ENCODE results near the gene PPP1R3G.

PPP1R3G gene

GRCh38 chr6:5111626-5112025 is 26.5 kb downstream of the PPP1R3G start:
- DNase-seq: no peak
- Histone ChIP-seq H3K4me1 (no peaks in the 10 kb centered on the region), H3K4me3 (ENCODE audit: low read depth, low read length) (no peak overlapping the region), H3K27me3 (no peaks in the 10 kb centered on the region), H3K9me3 (no peaks in the 10 kb centered on the region), H3K36me3 (no peaks in the 10 kb centered on the region; the same call in none of the 2 replicates)
- TF ChIP-seq CTCF (IDR thresholded peaks at IDR 0.05; ENCODE audit: low read depth, low read length): no peak

DNA sequence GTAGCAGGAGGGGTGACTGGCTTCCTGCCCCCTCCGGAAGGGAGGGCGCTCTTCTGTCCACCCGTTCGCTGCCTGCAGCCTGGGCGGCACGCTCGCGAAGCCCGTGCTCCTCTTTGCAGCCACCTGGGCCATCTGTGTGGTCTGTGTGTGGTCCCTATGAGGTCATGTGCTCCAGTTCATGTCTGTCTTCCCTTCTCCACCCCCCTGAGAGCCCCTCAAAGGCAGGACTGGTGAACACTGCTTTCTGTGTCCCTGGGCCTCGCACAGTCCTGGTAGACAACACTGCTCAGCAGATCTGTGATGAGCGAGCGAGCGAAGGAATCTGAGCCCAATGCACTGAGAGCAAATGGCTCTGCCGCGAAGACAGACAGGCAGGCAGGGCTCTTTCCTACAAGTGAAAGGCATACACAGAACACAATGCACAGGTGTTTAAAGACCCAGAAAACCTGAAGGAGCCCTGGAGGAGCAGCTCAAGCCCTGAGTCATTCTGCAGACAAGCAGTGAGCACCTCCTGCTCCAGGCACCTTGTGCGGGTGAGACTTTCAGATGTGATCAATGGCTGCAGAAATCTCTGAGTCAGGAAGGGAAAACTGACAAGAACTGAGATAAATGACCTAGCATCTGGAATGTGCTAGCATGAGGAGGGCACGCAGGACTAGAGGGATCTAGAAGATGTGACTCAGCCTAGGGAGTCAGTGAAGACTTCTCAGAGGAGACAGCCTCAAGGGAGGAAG is 27.1 kb downstream of the PPP1R3G start:
- Histone ChIP-seq H3K9me3 (no peaks in the 10 kb centered on the region), H3K4me1 (no peaks in the 10 kb centered on the region), H3K27me3 (no peaks in the 10 kb centered on the region), H3K36me3 (no peaks in the 10 kb centered on the region), H3K4me3 (ENCODE audit: low read depth, low read length) (no peak overlapping the region)
- no peak for TF ChIP-seq CTCF (IDR thresholded peaks at IDR 0.05; ENCODE audit: low read depth, low read length)
- DNase-seq: no peak

- no peaks in the 10 kb centered on the region for H3K36me3 ChIP-seq
- no peaks in the 10 kb centered on the region for H3K9me3 ChIP-seq
- TF ChIP-seq CTCF (IDR thresholded peaks at IDR 0.05; ENCODE audit: low read depth, low read length): no peak
- H3K27me3 ChIP-seq: no peaks in the 10 kb centered on the region
- no peaks in the 10 kb centered on the region for H3K4me1 ChIP-seq
- no peak overlapping the region for H3K4me3 ChIP-seq (ENCODE audit: low read depth, low read length)
- no peak for DNase-seq
Observed at GRCh38 chr6:5113096-5113495, 28.0 kb downstream of the PPP1R3G start.

GRCh38 chr6:5115168-5115567 is 30.0 kb downstream of the PPP1R3G start:
- H3K27me3 ChIP-seq: no peaks in the 10 kb centered on the region
- no peak for TF ChIP-seq CTCF (IDR thresholded peaks at IDR 0.05; ENCODE audit: low read depth, low read length)
- H3K9me3 ChIP-seq: no peaks in the 10 kb centered on the region
- H3K36me3 ChIP-seq: no peaks in the 10 kb centered on the region
- H3K4me3 ChIP-seq (ENCODE audit: low read depth, low read length): no peak overlapping the region
- DNase-seq: no peak
- no peaks in the 10 kb centered on the region for H3K4me1 ChIP-seq

DNA sequence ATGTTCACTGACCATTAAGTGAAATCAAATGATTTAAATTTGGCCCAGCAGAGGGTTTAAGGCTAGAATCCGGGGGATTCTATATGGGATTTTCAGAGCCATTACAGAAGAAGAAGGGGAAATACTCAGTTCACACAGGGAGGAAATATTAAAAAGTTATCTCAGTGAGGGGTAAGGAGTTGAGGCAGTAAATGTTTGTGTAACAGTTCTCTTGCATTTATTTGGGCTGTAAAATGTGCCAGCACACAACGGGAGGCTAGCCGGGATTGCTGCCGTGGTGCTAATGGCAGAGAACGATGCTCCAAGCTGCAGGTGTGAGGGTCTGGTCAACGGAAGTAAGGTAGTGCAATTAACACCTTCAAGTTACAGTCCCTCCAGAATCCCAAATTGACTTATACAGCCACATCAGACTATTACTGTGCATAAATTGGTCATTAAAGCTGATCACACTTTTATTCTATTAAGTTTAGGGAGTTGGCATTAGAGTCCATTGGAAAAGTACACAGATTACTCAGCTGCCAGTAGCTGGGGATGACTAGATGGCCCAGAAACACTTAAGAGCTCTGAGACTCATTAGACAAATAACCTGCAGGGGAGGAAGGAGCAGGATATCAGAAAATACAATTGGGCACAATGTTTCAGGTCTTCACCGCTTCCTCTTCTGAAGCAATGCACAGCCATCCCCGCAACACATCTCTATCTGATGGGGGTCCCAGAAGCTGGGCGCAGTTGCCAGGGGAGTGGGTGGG is 31.3 kb downstream of the PPP1R3G start:
- Histone ChIP-seq H3K36me3 (no peaks in the 10 kb centered on the region), H3K9me3 (no peaks in the 10 kb centered on the region), H3K27me3 (no peaks in the 10 kb centered on the region), H3K4me3 (ENCODE audit: low read depth, low read length) (no peak overlapping the region), H3K4me1 (no peaks in the 10 kb centered on the region)
- no peak for TF ChIP-seq CTCF (IDR thresholded peaks at IDR 0.05; ENCODE audit: low read depth, low read length)
- DNase-seq: no peak

Measured in BE2C (cell line).